ENCODE data around the gene MAML2.

Gene MAML2

DNA sequence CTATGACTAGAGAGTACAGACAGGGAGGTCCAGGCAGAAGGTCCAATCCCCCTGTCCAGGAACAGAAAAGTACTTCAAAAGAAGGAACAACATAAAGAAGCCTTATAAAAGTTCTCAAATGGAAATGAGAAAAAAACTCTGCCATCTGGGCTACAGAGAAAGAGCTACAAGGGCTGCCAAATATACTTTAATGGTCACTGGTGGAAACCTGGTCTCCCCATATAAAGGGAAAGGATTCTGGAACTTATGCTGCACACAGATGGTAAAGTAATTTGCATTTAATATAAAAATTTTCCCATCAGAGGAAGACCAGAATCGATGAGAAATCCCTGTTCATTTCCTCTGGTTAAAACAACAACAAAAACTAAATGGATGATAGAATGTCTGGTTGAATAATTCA lies 299.7 kb downstream of the MAML2 start:
- no peak overlapping the region for H2BK5ac ChIP-seq (ENCODE audit: low read length)
- no peaks in the 10 kb centered on the region for H3K27me3 ChIP-seq (ENCODE audit: insufficient read depth, low read length, poor library complexity)
- no peak overlapping the region for H3K18ac ChIP-seq (ENCODE audit: low read length)
- H3K23ac ChIP-seq (ENCODE audit: low read length): no peak overlapping the region
- no peaks in the 10 kb centered on the region for H3K4me1 ChIP-seq (ENCODE audit: control insufficient read depth, low read depth, low read length)
- H3K79me2 ChIP-seq (ENCODE audit: control insufficient read depth, insufficient read depth, low read length): no peaks in the 10 kb centered on the region
- H3K27ac ChIP-seq (ENCODE audit: low read depth, low read length): no peak overlapping the region
- no peak for DNase-seq
- no peak overlapping the region for H3K56ac ChIP-seq (ENCODE audit: low read length)
- H3K4me2 ChIP-seq (ENCODE audit: low read length): no peak overlapping the region
- no peak overlapping the region for H4K8ac ChIP-seq (ENCODE audit: low read depth, low read length)
- H2AK5ac ChIP-seq (ENCODE audit: low read length): no peak overlapping the region
- no peaks in the 10 kb centered on the region for H3K79me1 ChIP-seq (ENCODE audit: low read length)
- H3K4me3 ChIP-seq (ENCODE audit: low read length): no peak overlapping the region
- H3K4ac ChIP-seq (ENCODE audit: low read depth, low read length): no peak overlapping the region
- H3K36me3 ChIP-seq (ENCODE audit: control insufficient read depth, insufficient read depth, low read length): no peaks in the 10 kb centered on the region
- H4K5ac ChIP-seq (ENCODE audit: low read length): no peak overlapping the region
- WGBS (ENCODE audit: extremely low coverage, insufficient coverage, low lambda C conversion rate): no CpG with 5 or more reads among the region's 1 CpG
- H3K9ac ChIP-seq (ENCODE audit: low read length): no peak overlapping the region
- H2BK15ac ChIP-seq (replicated peaks; ENCODE audit: low read depth): no peak overlapping the region
- H2BK120ac ChIP-seq (ENCODE audit: low read depth, low read length): no peak overlapping the region

DNA sequence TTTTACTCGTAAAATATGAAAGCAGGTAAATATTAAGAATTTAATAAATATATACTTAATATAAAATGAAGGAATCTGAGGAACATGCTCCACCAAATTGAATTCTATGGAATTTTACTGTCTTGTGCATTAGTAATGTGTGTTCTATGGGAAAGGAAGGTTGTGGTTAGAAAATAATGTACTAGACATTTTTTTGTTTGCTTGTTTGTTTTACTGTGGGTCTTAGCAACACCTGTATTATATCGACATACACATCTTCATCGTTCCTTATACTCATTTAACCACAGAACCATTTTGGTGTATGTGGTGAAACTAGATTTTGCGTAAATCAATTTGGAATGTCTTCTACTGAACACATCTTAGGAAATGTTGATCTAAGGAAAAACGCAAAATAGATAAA lies 304.9 kb downstream of the MAML2 start:
- Histone ChIP-seq H3K4ac (ENCODE audit: low read depth, low read length) (no peak overlapping the region), H3K9ac (ENCODE audit: low read length) (no peak overlapping the region), H3K79me2 (ENCODE audit: control insufficient read depth, insufficient read depth, low read length) (no peaks in the 10 kb centered on the region), H3K27ac (ENCODE audit: low read depth, low read length) (no peak overlapping the region), H3K36me3 (ENCODE audit: control insufficient read depth, insufficient read depth, low read length) (no peaks in the 10 kb centered on the region), H3K18ac (ENCODE audit: low read length) (no peak overlapping the region), H3K4me3 (ENCODE audit: low read length) (no peak overlapping the region), H3K79me1 (ENCODE audit: low read length) (no peaks in the 10 kb centered on the region), H2BK15ac (replicated peaks; ENCODE audit: low read depth) (no peak overlapping the region), H3K27me3 (ENCODE audit: insufficient read depth, low read length, poor library complexity) (no peaks in the 10 kb centered on the region), H4K8ac (ENCODE audit: low read depth, low read length) (no peak overlapping the region), H3K56ac (ENCODE audit: low read length) (no peak overlapping the region), H3K23ac (ENCODE audit: low read length) (no peak overlapping the region), H3K4me1 (ENCODE audit: control insufficient read depth, low read depth, low read length) (peaks cover 6% of the 10 kb centered on the region), H2BK120ac (ENCODE audit: low read depth, low read length) (no peak overlapping the region), H4K5ac (ENCODE audit: low read length) (no peak overlapping the region), H2BK5ac (ENCODE audit: low read length) (no peak overlapping the region), H3K4me2 (ENCODE audit: low read length) (no peak overlapping the region), H2AK5ac (ENCODE audit: low read length) (no peak overlapping the region)
- no CpG with 5 or more reads among the region's 5 CpGs for WGBS (ENCODE audit: extremely low coverage, insufficient coverage, low lambda C conversion rate)
- no peak for DNase-seq

DNA sequence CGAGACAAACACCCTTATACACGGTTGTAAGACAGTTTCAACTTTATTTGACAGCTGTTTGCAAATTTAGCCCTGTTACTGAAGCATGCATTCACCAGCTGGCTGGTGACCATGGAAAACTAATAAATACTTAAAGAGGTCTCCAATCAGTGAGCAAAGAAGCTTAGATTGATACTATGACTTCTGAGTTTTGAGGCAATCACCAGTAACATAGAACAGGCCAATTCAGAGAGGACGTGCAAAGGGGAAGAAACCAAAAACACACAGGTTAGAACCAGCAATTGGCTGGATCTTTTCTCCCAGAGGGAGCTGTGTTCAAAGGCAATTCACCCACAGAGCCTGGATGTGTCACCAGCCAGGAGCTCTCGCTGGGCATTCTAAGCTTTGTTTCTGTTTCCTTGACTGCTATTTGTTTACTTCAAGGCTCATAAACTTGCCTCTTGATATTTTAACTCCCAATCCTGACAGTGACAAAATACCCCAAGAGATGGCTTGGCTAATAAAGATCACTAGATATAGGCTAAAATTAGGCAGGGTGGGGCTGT lies 305.5 kb downstream of the MAML2 start:
- Histone ChIP-seq H4K5ac (ENCODE audit: low read length) (no peak overlapping the region), H3K4me1 (ENCODE audit: control insufficient read depth, low read depth, low read length) (peaks cover 6% of the 10 kb centered on the region), H3K4me2 (ENCODE audit: low read length) (no peak overlapping the region), H3K56ac (ENCODE audit: low read length) (no peak overlapping the region), H2BK120ac (ENCODE audit: low read depth, low read length) (no peak overlapping the region), H3K23ac (ENCODE audit: low read length) (no peak overlapping the region), H2BK15ac (replicated peaks; ENCODE audit: low read depth) (no peak overlapping the region), H3K36me3 (ENCODE audit: control insufficient read depth, insufficient read depth, low read length) (no peaks in the 10 kb centered on the region), H3K27me3 (ENCODE audit: insufficient read depth, low read length, poor library complexity) (no peaks in the 10 kb centered on the region), H2AK5ac (ENCODE audit: low read length) (no peak overlapping the region), H3K79me2 (ENCODE audit: control insufficient read depth, insufficient read depth, low read length) (no peaks in the 10 kb centered on the region), H3K9ac (ENCODE audit: low read length) (no peak overlapping the region), H3K27ac (ENCODE audit: low read depth, low read length) (no peak overlapping the region), H3K18ac (ENCODE audit: low read length) (no peak overlapping the region), H3K4ac (ENCODE audit: low read depth, low read length) (no peak overlapping the region), H3K4me3 (ENCODE audit: low read length) (no peak overlapping the region), H3K79me1 (ENCODE audit: low read length) (no peaks in the 10 kb centered on the region), H4K8ac (ENCODE audit: low read depth, low read length) (no peak overlapping the region), H2BK5ac (ENCODE audit: low read length) (no peak overlapping the region)
- peak; percentile 80 for DNase-seq
- WGBS (ENCODE audit: extremely low coverage, insufficient coverage, low lambda C conversion rate): no CpG with 5 or more reads among the region's 4 CpGs

DNA sequence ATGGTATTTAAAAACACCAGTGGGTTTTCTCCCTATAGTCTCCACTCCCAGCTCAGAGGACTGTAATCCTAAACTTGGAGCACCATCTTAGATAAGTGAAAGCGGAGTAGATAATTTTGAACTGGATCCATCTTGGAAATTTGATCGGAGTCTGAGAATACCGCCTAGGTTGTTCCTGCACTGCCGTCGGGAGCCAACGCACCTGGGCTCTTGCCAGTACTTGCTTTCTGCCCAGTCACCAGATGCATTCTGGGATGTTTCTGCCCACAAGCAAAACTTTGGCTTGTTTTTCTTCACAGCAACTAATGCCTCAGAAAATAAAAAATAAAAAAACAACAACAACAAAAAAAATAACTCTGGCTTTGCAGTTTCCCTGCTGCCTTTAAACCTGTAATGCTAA lies 306.1 kb downstream of the MAML2 start:
- Histone ChIP-seq H2BK120ac (ENCODE audit: low read depth, low read length) (no peak overlapping the region), H3K27ac (ENCODE audit: low read depth, low read length) (no peak overlapping the region), H2BK5ac (ENCODE audit: low read length) (no peak overlapping the region), H3K36me3 (ENCODE audit: control insufficient read depth, insufficient read depth, low read length) (no peaks in the 10 kb centered on the region), H3K4ac (ENCODE audit: low read depth, low read length) (no peak overlapping the region), H3K79me1 (ENCODE audit: low read length) (no peaks in the 10 kb centered on the region), H2AK5ac (ENCODE audit: low read length) (no peak overlapping the region), H3K4me1 (ENCODE audit: control insufficient read depth, low read depth, low read length) (peaks cover 6% of the 10 kb centered on the region), H3K27me3 (ENCODE audit: insufficient read depth, low read length, poor library complexity) (no peaks in the 10 kb centered on the region), H3K18ac (ENCODE audit: low read length) (peak overlapping the region; percentile 55), H3K23ac (ENCODE audit: low read length) (no peak overlapping the region), H3K4me3 (ENCODE audit: low read length) (no peak overlapping the region), H3K79me2 (ENCODE audit: control insufficient read depth, insufficient read depth, low read length) (no peaks in the 10 kb centered on the region), H3K9ac (ENCODE audit: low read length) (no peak overlapping the region), H4K5ac (ENCODE audit: low read length) (no peak overlapping the region), H3K56ac (ENCODE audit: low read length) (no peak overlapping the region), H2BK15ac (replicated peaks; ENCODE audit: low read depth) (no peak overlapping the region), H3K4me2 (ENCODE audit: low read length) (no peak overlapping the region), H4K8ac (ENCODE audit: low read depth, low read length) (no peak overlapping the region)
- DNase-seq: no peak
- no CpG with 5 or more reads among the region's 6 CpGs for WGBS (ENCODE audit: extremely low coverage, insufficient coverage, low lambda C conversion rate)

DNA sequence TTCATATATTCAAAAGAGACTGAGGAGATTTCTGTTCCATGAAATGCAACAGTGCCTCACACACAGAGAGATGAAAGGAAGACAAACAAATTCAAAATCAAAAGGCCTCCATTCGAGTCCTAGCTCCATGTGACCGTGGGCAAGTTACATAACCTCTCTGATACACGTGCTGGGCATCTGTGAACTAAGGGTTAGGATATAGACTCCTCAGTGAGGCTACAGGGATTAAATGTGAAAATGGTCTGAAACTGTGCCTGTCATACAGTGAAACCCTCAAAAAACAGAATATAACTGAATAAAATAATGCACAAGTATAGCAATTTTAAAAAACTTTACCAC lies 307.3 kb downstream of the MAML2 start:
- Histone ChIP-seq H3K4me1 (ENCODE audit: control insufficient read depth, low read depth, low read length) (peaks cover 6% of the 10 kb centered on the region), H3K4me3 (ENCODE audit: low read length) (no peak overlapping the region), H3K27ac (ENCODE audit: low read depth, low read length) (no peak overlapping the region)

DNA sequence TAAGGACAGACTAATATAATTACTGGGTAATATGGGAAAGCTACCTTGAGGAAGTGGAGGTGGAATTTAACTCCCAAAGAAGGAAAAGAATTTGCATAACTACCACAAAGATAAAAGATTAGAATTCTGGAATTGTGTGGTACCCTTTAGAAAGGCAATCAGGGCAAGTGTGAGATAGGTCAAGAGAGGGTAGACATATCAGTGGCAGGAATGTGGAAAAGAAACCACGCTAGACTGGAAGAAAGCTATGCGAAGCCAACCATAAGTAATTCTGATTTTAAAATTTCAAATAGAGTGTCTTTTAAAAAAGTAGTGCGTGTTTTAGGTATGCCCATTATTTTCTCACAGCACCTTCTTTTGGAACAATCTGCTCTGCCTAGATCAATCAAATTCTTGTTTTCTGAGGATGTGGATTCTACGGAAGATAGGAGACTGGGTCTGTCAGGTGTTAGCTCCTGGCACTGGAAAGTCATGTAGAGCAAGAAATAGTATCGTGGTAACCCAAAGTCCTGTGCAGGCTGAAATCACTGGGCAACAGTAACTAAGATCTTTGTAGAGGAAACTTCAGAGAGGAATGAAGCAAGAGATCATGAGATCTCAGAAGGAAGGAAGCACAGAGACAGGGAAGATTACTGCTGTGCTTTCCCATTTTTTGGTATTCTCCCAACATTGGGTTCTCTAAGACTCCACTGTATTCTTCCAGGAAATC lies 307.8 kb downstream of the MAML2 start:
- no peak overlapping the region for H3K56ac ChIP-seq (ENCODE audit: low read length)
- no peaks in the 10 kb centered on the region for H3K36me3 ChIP-seq (ENCODE audit: control insufficient read depth, insufficient read depth, low read length)
- no peak overlapping the region for H3K9ac ChIP-seq (ENCODE audit: low read length)
- no peak overlapping the region for H4K8ac ChIP-seq (ENCODE audit: low read depth, low read length)
- H3K23ac ChIP-seq (ENCODE audit: low read length): no peak overlapping the region
- H3K4me1 ChIP-seq (ENCODE audit: control insufficient read depth, low read depth, low read length): peaks cover 6% of the 10 kb centered on the region
- no peaks in the 10 kb centered on the region for H3K79me2 ChIP-seq (ENCODE audit: control insufficient read depth, insufficient read depth, low read length)
- H2BK15ac ChIP-seq (replicated peaks; ENCODE audit: low read depth): no peak overlapping the region
- peak; percentile 81 for DNase-seq
- H3K4me2 ChIP-seq (ENCODE audit: low read length): no peak overlapping the region
- no peak overlapping the region for H3K18ac ChIP-seq (ENCODE audit: low read length)
- H3K27me3 ChIP-seq (ENCODE audit: insufficient read depth, low read length, poor library complexity): no peaks in the 10 kb centered on the region
- no CpG with 5 or more reads among the region's 5 CpGs for WGBS (ENCODE audit: extremely low coverage, insufficient coverage, low lambda C conversion rate)
- no peak overlapping the region for H2BK5ac ChIP-seq (ENCODE audit: low read length)
- H3K79me1 ChIP-seq (ENCODE audit: low read length): no peaks in the 10 kb centered on the region
- no peak overlapping the region for H2AK5ac ChIP-seq (ENCODE audit: low read length)
- no peak overlapping the region for H4K5ac ChIP-seq (ENCODE audit: low read length)
- H3K27ac ChIP-seq (ENCODE audit: low read depth, low read length): no peak overlapping the region
- no peak overlapping the region for H3K4me3 ChIP-seq (ENCODE audit: low read length)
- H2BK120ac ChIP-seq (ENCODE audit: low read depth, low read length): peak overlapping the region; percentile 1
- H3K4ac ChIP-seq (ENCODE audit: low read depth, low read length): no peak overlapping the region

More for the DNA sequence above, 307.3 kb downstream of the MAML2 start:
- Histone ChIP-seq H3K18ac (ENCODE audit: low read length) (no peak overlapping the region), H2BK15ac (replicated peaks; ENCODE audit: low read depth) (no peak overlapping the region), H3K23ac (ENCODE audit: low read length) (no peak overlapping the region), H3K79me2 (ENCODE audit: control insufficient read depth, insufficient read depth, low read length) (no peaks in the 10 kb centered on the region), H3K79me1 (ENCODE audit: low read length) (no peaks in the 10 kb centered on the region), H3K27me3 (ENCODE audit: insufficient read depth, low read length, poor library complexity) (no peaks in the 10 kb centered on the region), H3K9ac (ENCODE audit: low read length) (no peak overlapping the region), H2BK5ac (ENCODE audit: low read length) (no peak overlapping the region), H2BK120ac (ENCODE audit: low read depth, low read length) (peak overlapping the region; percentile 1), H3K36me3 (ENCODE audit: control insufficient read depth, insufficient read depth, low read length) (no peaks in the 10 kb centered on the region), H4K5ac (ENCODE audit: low read length) (no peak overlapping the region), H4K8ac (ENCODE audit: low read depth, low read length) (no peak overlapping the region), H3K4ac (ENCODE audit: low read depth, low read length) (no peak overlapping the region), H2AK5ac (ENCODE audit: low read length) (no peak overlapping the region), H3K4me2 (ENCODE audit: low read length) (no peak overlapping the region), H3K56ac (ENCODE audit: low read length) (no peak overlapping the region)
- no CpG with 5 or more reads among the region's 3 CpGs for WGBS (ENCODE audit: extremely low coverage, insufficient coverage, low lambda C conversion rate)
- DNase-seq: no peak
